ENCODE data around the gene ASTN2.

ASTN2 gene

GRCh38 chr9:116411506-116411905 lies 1003.4 kb downstream of the ASTN2 start:
- no peak for DNase-seq (ENCODE audit: low spot score)

GRCh38 chr9:116409638-116410037 lies 1005.2 kb downstream of the ASTN2 start:
- DNase-seq (ENCODE audit: low spot score): no peak

GRCh38 chr9:116409129-116409528 lies 1005.7 kb downstream of the ASTN2 start:
- DNase-seq (ENCODE audit: low spot score): no peak

GRCh38 chr9:116406469-116406868 lies 1008.4 kb downstream of the ASTN2 start:
- no peak for DNase-seq (ENCODE audit: low spot score)

- no peak for DNase-seq (ENCODE audit: low spot score)
These were observed 1009.5 kb downstream of the ASTN2 start for GRCh38 chr9:116405321-116405720.

- no peak for DNase-seq (ENCODE audit: low spot score)
These were observed 1010.6 kb downstream of the ASTN2 start for GRCh38 chr9:116404228-116404627.

GRCh38 chr9:116403171-116403570 lies 1011.7 kb downstream of the ASTN2 start:
- DNase-seq (ENCODE audit: low spot score): no peak

GRCh38 chr9:116395699-116396037 lies 1019.2 kb downstream of the ASTN2 start:
- no peak for DNase-seq (ENCODE audit: low spot score)

GRCh38 chr9:116394894-116395698 lies 1019.8 kb downstream of the ASTN2 start:
- no peak for DNase-seq (ENCODE audit: low spot score)

GRCh38 chr9:116394070-116394469 lies 1020.8 kb downstream of the ASTN2 start:
- DNase-seq (ENCODE audit: low spot score): no peak

GRCh38 chr9:116393198-116393597 lies 1021.7 kb downstream of the ASTN2 start:
- no peak for DNase-seq (ENCODE audit: low spot score)

- peak; percentile 82 for DNase-seq (ENCODE audit: low spot score)
These were observed 1023.5 kb downstream of the ASTN2 start for GRCh38 chr9:116391306-116391900.

- DNase-seq (ENCODE audit: low spot score): no peak
These were observed 1024.3 kb downstream of the ASTN2 start for GRCh38 chr9:116390303-116391228.

GRCh38 chr9:116389541-116390302 lies 1025.1 kb downstream of the ASTN2 start:
- DNase-seq (ENCODE audit: low spot score): no peak

GRCh38 chr9:116387934-116388698 lies 1026.7 kb downstream of the ASTN2 start:
- DNase-seq (ENCODE audit: low spot score): no peak

- DNase-seq (ENCODE audit: low spot score): no peak
These were observed 1030.9 kb downstream of the ASTN2 start for GRCh38 chr9:116383936-116384335.

- no peak for DNase-seq (ENCODE audit: low spot score)
These were observed 1031.7 kb downstream of the ASTN2 start for GRCh38 chr9:116383133-116383532.

GRCh38 chr9:116382053-116382452 lies 1032.8 kb downstream of the ASTN2 start:
- DNase-seq (ENCODE audit: low spot score): no peak

- DNase-seq (ENCODE audit: low spot score): no peak
These were observed 1033.5 kb downstream of the ASTN2 start for GRCh38 chr9:116381350-116381749.

- no peak for DNase-seq (ENCODE audit: low spot score)
These were observed 1034.3 kb downstream of the ASTN2 start for GRCh38 chr9:116380496-116380995.

GRCh38 chr9:116379821-116380220 lies 1035.0 kb downstream of the ASTN2 start:
- DNase-seq (ENCODE audit: low spot score): no peak
